Stimulated activated CD4-positive, alpha-beta T cell treated with anti-CD3 and anti-CD28 coated beads, Interleukin-15, amount 100 ng/mL, for 24 hours (primary cell): Measurements from ENCODE around the gene ZNF384.

Source experiments
- DNase-seq: peaks from one replicate; pipeline ENCODE4 v3.0.0-alpha.2; 2020

The ZNF384 gene

DNA sequence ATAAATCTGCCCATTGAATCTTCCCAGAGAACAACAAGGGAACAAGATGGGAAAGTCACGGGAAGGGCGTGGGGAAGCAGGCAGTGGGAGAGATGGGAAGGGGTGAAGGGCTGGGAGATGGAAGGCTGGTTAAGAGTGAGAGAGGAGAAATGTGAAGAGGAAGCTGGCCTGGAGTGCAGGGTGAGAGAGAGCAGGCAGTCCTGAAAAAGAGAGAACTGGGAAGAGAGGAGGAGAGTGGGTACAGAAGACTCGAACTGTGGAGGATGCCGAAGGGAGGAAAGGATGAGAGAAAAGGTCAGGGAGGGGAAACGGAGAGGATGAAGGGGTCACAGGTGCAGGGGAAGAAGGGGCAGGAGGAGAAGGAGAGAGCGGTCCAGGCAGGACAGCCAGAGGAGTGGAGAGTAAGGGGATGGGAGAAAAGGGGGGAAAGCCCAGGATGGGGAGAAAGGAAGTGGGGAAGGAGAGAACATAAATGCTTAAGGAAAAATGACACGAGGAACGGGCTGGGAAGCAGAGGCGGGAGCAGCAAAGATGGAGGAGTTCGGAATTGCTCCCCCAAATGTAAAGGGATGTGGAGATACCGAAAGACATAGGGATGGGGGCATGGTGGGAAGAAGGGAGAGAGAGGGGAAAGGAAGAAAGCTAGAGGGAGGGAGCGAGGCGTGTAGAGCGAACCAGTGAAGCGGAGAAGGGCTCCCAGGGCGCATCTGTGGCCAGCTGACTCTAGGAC lies 10.2 kb upstream of the ZNF384 start:
- no peak for DNase-seq

DNA sequence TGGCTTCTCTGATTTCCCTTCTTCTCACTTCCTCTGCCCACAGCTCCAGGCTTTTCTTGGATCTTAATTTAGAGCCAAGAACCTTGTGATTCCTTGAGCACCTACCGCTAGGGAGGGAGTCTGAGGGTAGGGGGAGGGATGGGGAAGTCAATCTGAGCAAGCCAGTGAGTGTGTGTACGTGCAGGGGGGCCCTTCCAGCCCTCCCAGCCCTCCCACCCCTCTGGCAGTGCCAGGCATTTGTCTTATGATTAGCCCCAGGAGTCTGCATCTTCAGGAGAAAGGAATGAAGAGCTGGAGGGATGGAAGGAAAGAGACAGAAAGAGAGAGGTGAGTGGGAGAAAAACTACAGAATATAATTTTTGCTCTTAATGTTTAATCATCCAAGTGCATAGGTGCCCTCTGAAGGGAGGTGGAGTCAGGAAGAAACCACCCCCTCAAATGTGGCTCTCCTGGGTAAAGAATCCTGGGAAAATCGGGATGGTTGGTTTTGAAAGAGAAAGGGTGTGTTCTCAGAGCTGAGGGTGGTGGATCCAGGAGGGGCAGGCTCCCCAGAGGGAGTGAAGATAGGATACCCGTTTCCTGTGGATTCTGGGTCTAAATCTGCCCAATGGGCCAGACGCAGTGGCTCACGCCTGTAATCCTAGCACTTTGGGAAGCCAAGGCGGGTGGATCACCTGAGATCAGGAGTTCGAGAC lies 9.3 kb upstream of the ZNF384 start:
- DNase-seq, result no peak

DNA sequence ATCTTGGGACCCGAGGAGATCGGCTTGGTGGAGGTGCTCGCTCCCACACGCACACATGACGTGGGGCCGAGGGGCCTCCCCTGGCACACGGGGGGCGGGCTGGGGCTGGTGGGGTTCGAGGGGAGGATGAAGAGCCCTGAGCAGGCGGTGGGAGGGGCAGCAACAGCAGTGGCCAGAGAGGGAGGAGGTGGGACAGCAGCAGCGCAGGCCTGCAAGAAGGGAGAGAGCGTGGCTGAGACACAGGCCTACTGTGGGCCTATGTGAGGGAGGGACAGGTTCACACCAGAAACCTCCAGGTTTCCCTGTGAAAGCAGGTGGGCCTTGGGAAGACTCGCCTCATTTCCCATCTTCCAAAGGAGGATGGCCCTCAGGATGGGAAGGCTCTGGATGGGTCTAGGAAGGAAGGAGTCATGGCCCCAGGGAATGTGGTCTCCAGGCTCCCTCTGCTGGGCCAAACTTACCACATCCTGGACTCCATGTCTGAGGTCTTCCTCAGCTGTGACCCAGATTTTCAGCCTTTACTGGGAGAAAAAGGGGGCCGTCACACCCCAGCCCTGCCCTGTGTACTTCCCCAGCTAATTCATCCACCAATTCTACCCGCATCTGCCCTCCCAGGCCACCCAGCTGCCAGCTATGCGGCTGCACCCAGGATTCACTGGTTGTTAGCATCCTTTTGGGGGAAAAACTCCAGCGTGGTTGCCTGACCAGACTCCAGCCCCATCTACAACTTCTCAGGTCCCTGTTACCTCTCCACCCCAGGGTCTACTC lies 8.6 kb upstream of the ZNF384 start:
- peak; percentile 29 for DNase-seq

DNA sequence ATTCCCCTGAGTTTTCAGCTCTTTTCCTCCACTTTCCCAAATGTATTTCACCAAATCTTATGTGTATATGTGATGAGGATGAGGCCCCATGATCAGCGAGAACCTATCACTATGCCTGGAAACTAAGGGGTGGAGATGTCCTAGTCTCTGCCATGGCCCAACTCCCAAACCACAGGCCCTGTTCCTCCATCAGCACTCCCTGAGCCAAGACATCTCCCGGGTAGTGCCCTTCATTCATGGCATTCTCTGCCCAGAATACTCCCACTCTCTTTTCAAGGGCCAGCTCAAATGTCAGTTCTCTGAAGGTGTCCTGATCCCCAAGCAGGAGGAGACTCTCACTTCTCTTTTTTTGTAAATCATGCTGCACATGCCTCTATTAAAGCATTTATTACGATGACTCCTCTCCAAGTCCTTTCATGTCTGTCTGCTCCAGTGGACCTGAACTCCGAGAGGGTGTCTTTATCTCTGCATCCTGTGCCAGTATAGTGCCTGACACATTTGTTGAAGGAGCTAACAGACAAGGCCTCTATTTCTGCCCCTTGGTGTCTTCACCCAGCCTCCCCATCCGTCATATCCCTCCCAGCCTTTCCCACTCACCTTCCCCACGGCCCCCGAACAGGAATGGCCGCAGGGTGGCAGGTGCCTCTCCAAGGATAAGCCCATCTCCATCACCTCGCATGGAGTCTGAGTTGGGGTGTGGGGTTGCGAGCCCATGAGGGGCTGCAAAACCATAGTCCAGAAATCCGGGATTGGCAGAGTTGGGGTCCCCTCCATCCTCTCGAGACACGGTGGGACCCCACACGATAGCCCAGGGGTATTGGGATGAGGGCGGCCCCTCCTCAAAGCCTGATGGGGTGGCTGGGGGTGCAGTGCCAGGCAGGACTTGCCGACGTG lies 7.8 kb upstream of the ZNF384 start:
- no peak for DNase-seq

DNA sequence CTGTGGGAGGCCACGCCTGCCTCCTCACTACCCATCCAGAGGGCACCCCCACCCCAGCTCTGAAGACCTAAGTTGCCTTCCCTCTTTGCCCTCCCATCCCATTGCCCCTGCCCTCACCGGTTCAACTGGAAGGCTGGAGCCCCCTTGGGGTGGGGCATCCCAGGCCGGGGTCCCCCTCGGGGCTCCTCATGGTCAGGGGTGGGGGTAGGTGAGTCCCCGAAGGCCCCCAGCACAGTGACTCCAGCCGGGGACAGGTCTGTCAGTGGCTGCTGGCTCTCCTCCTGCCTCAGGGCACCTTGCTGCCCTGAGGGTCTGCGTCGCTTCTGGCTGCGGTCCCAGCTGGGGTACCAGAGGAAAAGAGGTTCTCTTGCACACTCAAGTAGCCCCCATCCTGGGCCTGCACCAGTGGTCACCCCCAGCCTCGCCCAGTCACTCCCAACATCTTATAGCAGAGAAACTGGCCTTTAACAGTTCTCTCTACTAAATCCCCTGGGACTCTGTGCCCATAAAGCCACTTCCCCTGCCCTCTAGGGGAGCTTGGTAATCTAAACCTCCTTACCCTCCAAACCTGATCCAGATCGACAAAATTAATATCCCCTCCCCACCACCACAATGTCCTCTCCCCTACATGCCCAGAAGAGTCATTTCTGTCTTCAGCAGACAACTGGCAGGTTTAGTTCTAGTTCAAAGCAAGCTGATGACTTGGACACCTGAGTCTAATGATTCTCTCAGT lies 6.3 kb upstream of the ZNF384 start:
- no peak for DNase-seq

DNA sequence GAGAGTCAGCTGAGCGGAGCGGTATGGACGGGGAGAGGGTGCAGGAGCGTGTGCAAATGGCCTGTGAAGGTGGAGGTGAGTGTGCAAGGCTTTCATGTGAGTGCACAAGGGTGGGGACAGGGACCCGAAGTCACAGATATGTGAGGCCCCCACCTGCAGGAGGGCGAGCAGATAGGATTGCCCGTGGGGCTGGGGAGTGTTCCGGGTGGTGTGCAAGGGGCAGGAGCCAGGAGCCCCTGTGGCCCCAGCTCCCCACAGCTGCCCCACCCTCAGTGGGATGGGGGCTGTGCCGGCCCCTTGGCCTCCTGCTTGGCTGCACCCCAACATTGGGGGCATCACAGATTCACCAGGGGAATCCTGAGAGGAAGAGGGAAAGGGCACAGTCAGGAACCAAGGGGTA lies 5.5 kb upstream of the ZNF384 start:
- DNase-seq, result no peak

DNA sequence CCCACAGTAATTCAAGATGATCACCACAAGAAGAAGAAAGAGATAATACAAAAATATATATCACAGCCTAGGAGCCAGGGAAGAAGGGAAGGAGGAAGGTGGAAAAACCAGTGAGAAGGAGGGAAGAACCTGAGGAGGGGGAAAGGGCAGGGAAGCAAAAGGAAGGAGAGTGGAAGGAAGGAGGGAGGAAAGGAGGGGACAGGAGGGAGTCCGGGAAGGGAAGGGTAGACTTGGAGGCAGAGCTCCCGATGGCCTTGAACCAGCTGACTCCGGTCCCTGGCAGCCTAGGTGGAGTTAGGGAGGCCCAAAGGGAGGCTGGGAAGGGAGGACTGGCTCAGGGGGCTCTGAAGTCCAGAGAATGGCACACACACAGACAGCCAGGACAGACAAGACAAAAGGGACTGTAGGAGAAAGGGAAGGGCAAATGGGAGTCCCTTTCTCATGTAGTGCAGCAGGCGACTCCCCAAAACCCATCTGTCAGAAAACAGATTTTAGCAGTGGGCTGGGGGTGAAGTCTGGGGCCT lies 4.7 kb upstream of the ZNF384 start:
- no peak for DNase-seq

DNA sequence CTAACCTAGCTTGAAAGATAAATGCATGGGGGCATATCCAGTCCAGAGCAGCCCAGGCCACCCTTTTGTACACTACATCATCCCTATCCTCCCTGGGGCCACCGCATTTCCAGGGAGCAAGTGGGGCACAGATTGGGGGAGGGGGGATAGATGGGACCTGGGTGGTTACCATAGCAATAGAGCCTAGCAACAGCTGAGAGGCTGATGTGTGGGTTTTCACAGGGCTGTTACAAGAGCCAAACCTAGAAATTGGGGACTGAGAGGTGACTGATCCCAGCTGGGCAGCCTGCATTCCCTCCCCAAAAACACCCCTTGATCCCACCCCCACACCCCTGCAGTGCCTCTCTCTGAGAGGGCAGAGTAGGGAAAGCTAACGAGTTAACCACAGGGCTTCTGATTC lies 3.7 kb upstream of the ZNF384 start:
- DNase-seq, result no peak

DNA sequence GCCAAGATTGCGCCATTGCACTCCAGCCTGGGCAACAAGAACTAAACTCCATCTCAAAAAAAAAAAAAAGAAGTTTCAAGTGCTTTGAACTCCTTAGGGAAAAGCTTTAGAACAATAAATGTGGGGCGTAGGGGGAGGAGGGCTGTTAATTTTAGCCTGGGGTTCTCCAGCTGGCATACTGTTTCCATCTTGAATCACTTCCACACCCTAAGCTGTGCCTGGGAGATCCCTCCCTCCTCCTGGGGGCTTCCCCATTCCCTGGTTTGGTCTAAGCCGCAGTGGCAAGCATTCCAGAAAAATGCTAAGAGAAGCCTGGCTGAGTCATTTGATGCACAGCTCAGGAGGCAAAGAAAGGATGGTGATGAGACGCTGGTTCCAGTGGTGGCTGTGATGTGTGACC lies 2.3 kb upstream of the ZNF384 start:
- DNase-seq, result no peak

DNA sequence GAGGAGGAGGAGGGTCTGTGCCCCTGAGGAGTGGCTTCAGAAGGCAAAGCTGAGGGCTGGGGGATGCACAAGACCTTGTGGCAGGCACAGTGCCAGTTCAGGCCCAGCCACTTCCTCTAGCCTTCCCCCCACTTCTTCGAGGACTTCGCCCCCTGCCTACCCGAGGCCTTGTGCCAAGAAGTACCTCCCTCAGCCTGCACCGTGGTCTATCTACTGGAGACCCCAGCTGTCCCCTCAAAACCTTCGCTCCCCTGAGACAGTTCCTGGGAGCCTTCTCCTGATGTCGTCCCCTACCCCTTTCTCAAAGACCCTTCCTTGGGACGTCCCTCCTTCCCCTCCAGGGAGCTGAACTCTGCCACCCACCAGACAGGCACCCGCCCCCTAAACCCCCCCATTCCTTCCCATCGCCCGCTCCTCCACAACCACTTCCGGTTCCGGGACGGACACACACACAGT lies 604 bp downstream of the ZNF384 start:
- DNase-seq, result peak; percentile 52

DNA sequence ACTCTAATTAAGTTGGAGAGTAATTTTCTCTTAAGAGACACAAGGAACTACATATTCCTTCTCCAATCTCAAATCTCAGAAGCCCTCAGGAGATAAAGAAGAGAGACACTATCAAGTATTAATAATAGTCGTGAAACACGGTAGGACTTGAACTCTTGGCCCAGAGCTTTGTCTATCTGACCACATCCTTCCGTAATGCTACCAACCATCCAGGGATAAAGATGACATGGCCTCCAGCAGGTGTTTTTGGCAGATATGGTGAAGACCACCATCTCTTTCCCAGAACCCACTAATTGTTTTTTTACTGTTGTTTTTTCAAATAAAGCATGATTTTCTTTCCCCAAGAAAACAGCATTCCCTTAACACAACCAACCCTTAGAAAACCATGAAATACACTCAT lies 3.4 kb downstream of the ZNF384 start:
- no peak for DNase-seq

DNA sequence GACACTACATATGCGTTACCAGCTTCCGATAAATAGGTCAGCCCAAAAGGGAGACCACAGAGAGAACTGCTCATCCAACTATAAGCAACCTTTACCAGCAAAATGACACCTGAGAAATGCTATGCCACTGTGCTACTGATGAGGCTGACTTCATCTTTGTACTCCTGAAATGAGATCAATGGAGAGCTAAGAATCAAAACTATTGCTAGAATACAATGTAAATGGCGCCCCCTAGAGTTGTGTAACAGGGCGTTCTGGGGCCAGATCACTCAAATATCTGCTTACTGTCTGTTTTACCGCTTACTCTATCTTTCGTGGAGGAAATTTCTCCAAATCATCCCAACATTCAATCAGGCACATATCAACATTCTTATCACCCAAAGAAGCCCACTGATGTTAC lies 4.6 kb downstream of the ZNF384 start:
- DNase-seq, result peak; percentile 60

DNA sequence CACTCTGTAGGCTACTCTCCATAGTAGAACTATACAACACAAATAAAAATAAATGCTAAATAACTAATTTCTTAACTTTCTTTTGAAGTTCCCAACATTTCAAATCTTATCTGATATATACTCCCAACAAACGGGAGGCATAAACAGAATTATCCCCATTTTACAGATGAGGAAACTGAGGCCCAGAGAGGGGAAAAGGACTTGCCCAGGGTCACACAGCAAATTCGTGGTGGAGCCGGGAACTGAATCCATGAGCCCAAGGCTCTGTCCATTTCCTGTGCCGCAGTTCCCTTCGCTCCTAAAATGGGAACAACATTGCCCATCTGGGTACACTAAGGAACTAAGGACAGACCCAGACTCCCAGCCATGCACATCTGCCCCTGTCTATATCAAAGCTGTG lies 12.2 kb downstream of the ZNF384 start:
- no peak for DNase-seq

DNA sequence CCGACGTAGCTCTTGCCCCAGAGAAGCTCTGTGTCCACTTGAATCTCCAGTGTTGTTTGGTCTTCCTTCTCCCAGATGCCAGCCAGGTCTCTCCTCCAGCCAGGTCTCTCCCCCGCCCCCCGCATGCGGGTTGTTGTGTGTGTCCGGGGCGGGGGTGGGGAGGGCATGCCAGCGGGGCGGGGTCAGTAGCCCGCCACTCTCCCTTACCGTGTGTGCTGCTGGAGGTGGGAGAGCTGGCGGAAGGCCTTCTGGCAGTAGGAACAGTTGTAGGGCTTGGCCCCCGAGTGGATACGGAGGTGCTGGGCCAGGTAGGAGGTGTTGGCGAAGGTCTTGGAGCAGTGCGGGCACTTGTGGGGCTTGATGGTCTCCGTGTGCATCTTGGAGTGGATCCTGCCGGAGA lies 17.0 kb downstream of the ZNF384 start:
- no peak for DNase-seq

DNA sequence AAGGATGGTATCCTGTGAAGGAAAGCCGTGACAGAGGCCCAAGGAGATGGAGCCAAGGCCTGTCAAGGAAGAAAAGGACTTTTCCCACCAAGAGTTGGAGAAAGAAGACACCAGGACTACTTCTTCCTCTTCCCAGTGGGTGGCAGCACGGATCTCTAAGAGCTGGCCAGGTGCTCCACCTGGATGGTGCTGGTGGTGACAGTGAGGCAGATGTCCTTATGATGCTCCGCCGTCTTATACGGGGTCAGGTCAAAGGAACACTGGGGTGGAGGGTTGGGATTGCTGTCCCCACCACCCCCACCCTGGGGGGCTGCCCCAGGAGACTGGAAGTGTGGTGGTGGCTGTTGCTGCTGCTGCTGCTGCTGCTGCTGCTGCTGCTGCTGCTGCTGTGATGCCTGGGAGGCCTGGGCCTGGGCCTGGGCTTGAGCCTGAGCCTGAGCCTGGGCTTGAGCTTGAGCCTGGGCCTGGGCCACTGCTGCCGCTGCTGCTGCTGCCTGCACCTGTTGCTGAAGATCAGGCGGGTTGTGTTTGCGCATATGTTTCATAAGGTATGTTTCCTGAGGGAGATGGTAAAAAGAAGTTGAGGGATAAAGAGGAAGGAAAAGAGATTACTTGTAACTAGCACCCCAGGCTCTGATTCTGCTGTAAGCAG lies 21.5 kb downstream of the ZNF384 start:
- no peak for DNase-seq

DNA sequence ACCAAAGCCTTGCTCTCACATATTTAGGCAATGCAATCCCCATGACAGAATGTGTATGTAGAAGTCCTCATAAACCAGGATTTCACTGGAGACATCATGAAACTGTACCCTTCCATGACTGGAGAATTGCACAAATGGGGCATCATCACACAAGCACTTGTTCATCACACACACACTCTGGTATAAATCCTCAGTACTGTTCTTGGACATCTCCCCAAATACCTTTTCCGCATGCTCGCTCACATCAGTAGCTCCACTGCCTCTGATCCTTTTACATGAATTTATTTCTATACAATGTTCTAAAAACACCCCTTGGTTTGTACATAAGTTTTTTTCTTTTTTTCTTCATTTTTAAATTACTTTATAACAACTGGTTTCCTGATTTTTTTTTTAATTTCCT lies 23.0 kb downstream of the ZNF384 start:
- no peak for DNase-seq

DNA sequence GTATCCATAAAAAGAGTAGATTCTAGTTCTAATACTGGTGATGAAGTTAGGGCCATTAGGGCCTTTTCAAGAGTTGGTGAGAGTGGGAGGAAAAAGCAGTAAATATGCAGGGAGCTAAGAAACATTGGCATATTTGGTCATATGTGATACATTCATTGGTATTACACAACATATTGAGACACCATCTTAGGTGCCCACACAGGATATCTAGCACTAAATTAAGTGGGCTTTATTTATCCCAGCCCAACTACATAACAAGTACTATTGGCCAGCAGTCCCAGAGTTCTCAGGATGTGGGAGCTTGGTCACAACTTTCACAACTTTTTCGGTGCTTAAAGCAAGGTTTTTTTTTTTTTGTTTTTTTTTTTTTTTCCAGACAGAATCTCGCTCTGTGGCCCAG lies 24.3 kb downstream of the ZNF384 start:
- DNase-seq, result no peak

DNA sequence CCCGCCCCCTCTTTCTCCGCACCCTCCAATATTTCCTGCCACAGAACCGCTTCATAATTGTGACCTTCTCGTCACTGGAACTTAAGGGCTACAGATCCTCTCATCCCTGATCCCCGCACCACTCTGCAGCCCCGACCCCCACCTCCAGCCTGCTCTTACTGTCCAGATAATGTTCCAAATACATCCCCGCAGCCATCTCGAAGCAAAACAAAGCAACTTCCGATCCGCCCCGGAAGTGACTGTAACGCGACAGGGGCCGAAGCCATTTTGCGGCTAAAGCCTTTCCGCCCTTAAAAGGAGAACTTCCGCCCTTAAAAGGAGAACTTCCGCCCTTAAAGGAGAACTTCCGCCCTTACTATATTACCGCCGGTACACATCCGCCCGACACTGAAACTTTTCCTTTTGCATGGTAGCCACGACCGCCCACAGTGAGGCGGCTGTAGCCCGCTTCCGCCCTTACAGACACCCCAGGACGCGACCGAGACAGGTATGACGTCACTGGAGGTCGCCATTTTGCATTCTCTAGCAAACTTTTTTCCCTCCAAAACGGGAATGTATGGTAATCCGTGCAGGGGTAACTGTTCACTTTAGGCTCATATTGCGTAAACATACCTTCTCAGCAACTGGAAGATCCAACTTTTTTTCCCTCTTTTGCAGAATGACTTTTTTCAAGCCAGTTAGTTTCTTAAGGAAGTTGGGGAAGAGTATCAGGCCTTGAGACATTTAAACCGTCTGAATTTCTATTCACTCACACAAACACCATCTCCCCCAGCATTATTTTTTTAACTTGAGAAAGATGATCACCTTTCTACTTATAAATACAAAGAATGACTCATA lies 26.1 kb downstream of the ZNF384 start, which contains the start of gene ING4:
Gene ING4, minus strand, starts transcription at position 214 of the 837 bp plus-strand sequence. Its CDS starts 18 bp downstream, at position 196.
- peak; percentile 96 for DNase-seq

DNA sequence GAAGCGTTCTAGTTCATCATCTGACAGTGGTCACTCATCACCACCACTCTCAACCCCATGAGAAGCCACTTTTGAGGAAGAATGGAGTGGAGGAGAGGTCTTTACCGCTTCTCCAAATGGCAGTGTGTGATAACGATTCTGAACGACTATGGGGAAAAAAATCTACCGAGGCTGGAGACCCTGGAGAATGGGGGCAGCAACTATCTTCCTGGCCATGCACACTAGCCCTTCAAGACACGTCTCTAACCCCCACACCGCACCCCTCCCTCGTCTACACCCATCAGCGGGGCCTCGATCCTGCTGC lies 26.6 kb downstream of the ZNF384 start:
- no peak for DNase-seq

DNA sequence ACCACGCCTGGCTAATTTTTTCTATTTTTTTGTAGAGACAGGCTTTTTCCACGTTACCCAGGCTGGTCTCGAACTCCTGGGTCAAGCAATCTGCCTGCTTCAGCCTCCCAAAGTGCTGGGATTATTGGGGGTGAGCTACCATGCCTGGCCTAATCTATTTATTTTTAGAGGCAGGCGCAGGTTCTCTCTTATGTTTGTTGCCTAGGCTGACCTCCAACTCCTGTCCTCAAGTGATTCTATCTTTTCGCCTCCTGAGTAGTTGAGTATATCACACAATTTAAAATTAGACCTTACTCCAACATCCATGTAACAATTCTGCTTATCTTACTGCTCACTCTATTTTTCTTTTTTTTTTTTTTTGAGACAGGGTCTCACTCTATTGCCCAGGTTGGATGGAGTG lies 35.2 kb downstream of the ZNF384 start:
- DNase-seq, result no peak
